Left lung (tissue), 10 donors: Measurements from ENCODE around the gene ENGASE. TPM values are rescaled to one million over a fixed set of nuclear protein-coding genes. Genes with fewer than 3 reads are reported as not detected.

Experiments used
- ATAC-seq: fragments of 200-7000 bp; cut with Tn5 transposase; one replicate; pipeline ENCODE4 v1.9.1; 2020; ENCODE audit warnings: moderate library complexity
- DNase-seq, 4 donors: peaks; one replicate each; pipeline ENCODE4 v3.0.0-alpha.2; 2013 to 2020
- H3K27ac ChIP-seq, 2 donors: fragments of 200-600 bp; sonication (generic) in 1 of 2; one replicate each; pipeline versions ENCODE4 v1.5.0 to v1.8.0; 2020 to 2021
- H3K27me3 ChIP-seq, 2 donors: fragments of 200-600 bp; sonication (generic) in 1 of 2; one replicate each; pipeline versions ENCODE4 v1.5.0 to v1.8.0; 2020 to 2021
- H3K36me3 ChIP-seq, 2 donors: fragments of 200-600 bp; sonication (generic) in 1 of 2; one replicate each; pipeline versions ENCODE4 v1.5.0 to v1.8.0; 2020 to 2021
- H3K4me1 ChIP-seq, 2 donors: fragments of 200-600 bp; one replicate each; pipeline ENCODE4 v1.8.0; 2021
- H3K4me3 ChIP-seq, 2 donors: fragments of 200-600 bp; sonication (generic) in 1 of 2; one replicate each; pipeline versions ENCODE4 v1.5.0 to v1.8.0; 2020 to 2021; ENCODE audit warnings: mild to moderate bottlenecking in 1 of 2
- H3K9me3 ChIP-seq, 2 donors: fragments of 200-600 bp; sonication (generic) in 1 of 2; one replicate each; pipeline versions ENCODE4 v1.5.0 to v1.8.0; 2020 to 2021
- intact Hi-C, 2 donors: fragments of 100-400 bp; cut with DNase I; formaldehyde crosslinking; loops; one replicate each; pipeline versions ENCODE4 v1.11.2 to v1.14.2; 2022
- polyA plus RNA-seq, 6 donors: library from polyadenylated mRNA; unstranded; fragments of 120-200 nt; gene quantifications; one replicate each; pipeline ENCODE4 v1.2.1, GENCODE V29; 2013; ENCODE audit not compliant: insufficient read length in 6 of 6
- total RNA-seq, 2 donors: library from RNA; stranded (reverse); fragmentation: NEBNext Ultra II Directional; extraction: Animal tissue kit (Norgen Biotek cat#: 25700); gene quantifications; one replicate each; pipeline ENCODE4 v1.2.1, GENCODE V29; 2021
- TF ChIP-seq, protein P1 (sequence below), 2 donors: fragments of 200-600 bp; sonication (generic) in 1 of 2; IDR thresholded peaks; one replicate each; pipeline versions ENCODE4 v1.5.0 to v1.8.0; 2021; ENCODE audit warnings: antibody characterized with exemption in 2 of 2
- donor health status: DM: no; HTN: yes; CAD: no.
- donor health status: DM: no; HTN: no; CAD: no.

Gene ENGASE
- total and polyA plus RNA-seq, 8 donors = 25.1 to 50.2 (median 35.2) TPM

GRCh38 chr17:79064026-79064425, 10.6 kb upstream of the ENGASE start:
- no peak overlapping the region for H3K4me3 ChIP-seq
- DNase-seq (peak in 1 of 4 donors; percentile 4), ATAC-seq (no peak)
- no peaks in the 10 kb centered on the region for H3K36me3 ChIP-seq
- TF ChIP-seq, protein P1, sequence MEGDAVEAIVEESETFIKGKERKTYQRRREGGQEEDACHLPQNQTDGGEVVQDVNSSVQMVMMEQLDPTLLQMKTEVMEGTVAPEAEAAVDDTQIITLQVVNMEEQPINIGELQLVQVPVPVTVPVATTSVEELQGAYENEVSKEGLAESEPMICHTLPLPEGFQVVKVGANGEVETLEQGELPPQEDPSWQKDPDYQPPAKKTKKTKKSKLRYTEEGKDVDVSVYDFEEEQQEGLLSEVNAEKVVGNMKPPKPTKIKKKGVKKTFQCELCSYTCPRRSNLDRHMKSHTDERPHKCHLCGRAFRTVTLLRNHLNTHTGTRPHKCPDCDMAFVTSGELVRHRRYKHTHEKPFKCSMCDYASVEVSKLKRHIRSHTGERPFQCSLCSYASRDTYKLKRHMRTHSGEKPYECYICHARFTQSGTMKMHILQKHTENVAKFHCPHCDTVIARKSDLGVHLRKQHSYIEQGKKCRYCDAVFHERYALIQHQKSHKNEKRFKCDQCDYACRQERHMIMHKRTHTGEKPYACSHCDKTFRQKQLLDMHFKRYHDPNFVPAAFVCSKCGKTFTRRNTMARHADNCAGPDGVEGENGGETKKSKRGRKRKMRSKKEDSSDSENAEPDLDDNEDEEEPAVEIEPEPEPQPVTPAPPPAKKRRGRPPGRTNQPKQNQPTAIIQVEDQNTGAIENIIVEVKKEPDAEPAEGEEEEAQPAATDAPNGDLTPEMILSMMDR (IDR thresholded peaks at IDR 0.05) = no peak
- no peaks in the 10 kb centered on the region for H3K27me3 ChIP-seq
- H3K27ac ChIP-seq = no peak overlapping the region
- no peaks in the 10 kb centered on the region for H3K9me3 ChIP-seq
- no peaks in the 10 kb centered on the region for H3K4me1 ChIP-seq
- intact Hi-C loops = no loop called here

- ATAC-seq (peak; percentile 65), DNase-seq (peak in 1 of 4 donors; percentile 34)
- H3K9me3 ChIP-seq = no peaks in the 10 kb centered on the region
- TF ChIP-seq, protein P1 (IDR thresholded peaks at IDR 0.05) = peak; percentile 47 to 58
- no peaks in the 10 kb centered on the region for H3K27me3 ChIP-seq
- no peaks in the 10 kb centered on the region for H3K4me1 ChIP-seq
- no peak overlapping the region for H3K27ac ChIP-seq
- no peaks in the 10 kb centered on the region for H3K36me3 ChIP-seq
- no peak overlapping the region for H3K4me3 ChIP-seq
- intact Hi-C loops = no loop called here
These were observed 9.4 kb upstream of the ENGASE start for GRCh38 chr17:79065105-79065670.

DNA sequence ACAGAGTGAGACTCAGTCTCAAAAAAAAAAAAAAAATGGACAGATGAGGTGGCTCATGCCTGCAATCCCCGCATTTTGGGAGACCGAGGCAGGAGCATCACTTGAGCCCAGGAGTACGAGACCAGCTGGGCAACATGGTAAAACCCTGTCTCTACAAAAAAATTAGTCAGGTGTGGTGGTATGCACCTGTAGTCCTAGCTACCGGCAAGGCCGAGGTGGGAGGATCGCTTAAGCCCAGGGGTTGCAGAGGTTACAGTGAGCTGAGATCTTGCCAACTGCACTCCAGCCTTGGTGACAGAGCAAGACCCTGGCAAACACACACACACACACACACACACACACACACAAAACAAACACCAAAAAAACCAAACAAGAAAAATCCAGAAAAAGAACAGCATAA, 7.7 kb upstream of the ENGASE start:
- peak in 1 of 4 donors; percentile 1 for DNase-seq
- Histone ChIP-seq H3K27me3 (no peaks in the 10 kb centered on the region), H3K27ac (no peak overlapping the region), H3K4me3 (no peak overlapping the region), H3K9me3 (no peaks in the 10 kb centered on the region), H3K36me3 (no peaks in the 10 kb centered on the region), H3K4me1 (no peaks in the 10 kb centered on the region)
- intact Hi-C loops = no loop called here
- TF ChIP-seq, protein P1 (IDR thresholded peaks at IDR 0.05) = no peak
- no peak for ATAC-seq

DNA sequence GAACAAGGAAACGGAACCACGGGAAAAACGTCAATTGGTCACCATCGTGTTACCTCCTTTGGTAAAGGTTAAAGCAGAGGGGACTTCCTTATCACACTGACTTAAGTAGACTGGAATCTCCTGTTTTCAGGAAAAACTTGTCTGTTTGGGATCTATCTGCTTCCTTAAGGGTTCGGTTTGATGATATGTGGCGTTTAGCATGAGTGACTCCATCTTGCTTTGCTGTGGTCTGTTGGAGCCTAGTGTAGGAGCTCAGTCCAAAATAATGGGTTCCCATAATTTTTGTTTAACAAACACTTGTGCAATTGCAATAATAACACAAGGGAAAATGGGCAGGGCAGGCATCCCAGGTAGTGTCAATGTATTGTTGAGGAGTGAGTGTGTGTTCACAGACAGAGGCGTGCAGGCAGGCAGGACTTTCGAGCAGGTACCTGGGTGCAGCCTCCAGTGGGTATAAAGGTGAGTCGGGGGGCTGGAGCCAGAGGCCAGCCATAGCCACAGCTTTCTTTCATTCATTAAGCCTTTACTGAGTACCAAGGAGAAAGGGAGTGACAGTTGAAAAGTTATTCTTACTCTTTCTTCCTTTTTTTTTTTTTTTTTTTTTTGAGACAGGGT, 4.3 kb upstream of the ENGASE start:
- ATAC-seq = no peak
- Histone ChIP-seq H3K27me3 (no peaks in the 10 kb centered on the region), H3K27ac (no peak overlapping the region), H3K36me3 (no peaks in the 10 kb centered on the region), H3K9me3 (no peaks in the 10 kb centered on the region), H3K4me3 (no peak overlapping the region), H3K4me1 (peaks cover 0 to 10% of the 10 kb centered on the region in 2 donors)
- no peak for DNase-seq
- TF ChIP-seq, protein P1 (IDR thresholded peaks at IDR 0.05) = no peak
- intact Hi-C loops = no loop called here

- peak in 1 of 4 donors; percentile 17 for DNase-seq
- intact Hi-C loops = no loop called here
- TF ChIP-seq, protein P1 (IDR thresholded peaks at IDR 0.05) = no peak
- Histone ChIP-seq H3K27me3 (no peaks in the 10 kb centered on the region), H3K9me3 (no peaks in the 10 kb centered on the region), H3K36me3 (no peaks in the 10 kb centered on the region), H3K4me1 (peaks cover 0 to 18% of the 10 kb centered on the region in 2 donors), H3K27ac (no peak overlapping the region), H3K4me3 (no peak overlapping the region)
- ATAC-seq = no peak
These were observed 3.4 kb upstream of the ENGASE start for GRCh38 chr17:79071161-79071740.
